GM19023 (cell line): ENCODE data around the gene ANO4.

Experiments used
- ATAC-seq: cut with Tn5 transposase; IDR thresholded peaks from one replicate; pipeline ENCODE4 v1.9.1; 2021; ENCODE audit warnings: mild to moderate bottlenecking, moderate library complexity; ENCODE audit not compliant: unreplicated experiment

ANO4 gene

GRCh38 chr12:100942984-100943749 lies 148.6 kb downstream of the ANO4 start:
- ATAC-seq, result no peak

DNA sequence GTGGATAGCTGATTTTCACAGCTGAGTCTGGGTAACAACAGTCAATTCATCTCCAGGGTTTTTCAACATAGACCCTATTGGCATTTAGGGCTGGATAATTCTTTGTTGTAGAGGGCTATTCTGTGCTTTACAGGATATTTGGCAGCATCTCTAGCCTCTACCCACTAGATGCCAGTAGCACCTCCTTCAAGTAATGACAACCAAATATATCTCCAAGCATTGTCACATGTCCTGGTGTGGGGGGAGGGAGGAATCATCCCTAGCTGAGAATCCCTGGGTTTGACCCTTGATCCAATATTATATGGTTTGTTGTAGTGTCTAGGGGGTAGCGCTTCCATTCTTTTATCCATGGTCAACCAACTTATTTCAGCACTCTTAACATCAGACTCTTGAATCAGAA lies 157.2 kb downstream of the ANO4 start:
- no peak for ATAC-seq

GRCh38 chr12:100953217-100953616 lies 158.6 kb downstream of the ANO4 start:
- no peak for ATAC-seq

DNA sequence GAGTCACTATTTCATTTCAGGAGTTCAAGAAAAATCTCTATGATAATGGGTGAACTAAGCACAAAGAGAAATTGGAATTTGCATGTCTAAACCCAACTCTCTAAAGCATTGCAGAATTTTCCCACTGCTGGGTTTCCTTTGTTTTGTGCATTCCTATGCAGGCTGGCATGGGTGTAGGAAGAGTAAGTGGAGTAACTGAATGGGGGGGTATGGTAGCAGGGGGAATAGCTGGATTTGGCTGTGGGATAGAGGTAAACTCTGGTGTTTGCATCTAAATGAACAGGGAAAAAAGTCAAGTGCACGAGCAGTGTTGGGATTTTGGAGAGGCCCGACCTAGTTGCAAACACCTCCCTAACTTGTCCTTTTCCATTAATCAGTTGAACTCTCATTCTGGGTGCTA lies 159.1 kb downstream of the ANO4 start:
- ATAC-seq, result no peak

DNA sequence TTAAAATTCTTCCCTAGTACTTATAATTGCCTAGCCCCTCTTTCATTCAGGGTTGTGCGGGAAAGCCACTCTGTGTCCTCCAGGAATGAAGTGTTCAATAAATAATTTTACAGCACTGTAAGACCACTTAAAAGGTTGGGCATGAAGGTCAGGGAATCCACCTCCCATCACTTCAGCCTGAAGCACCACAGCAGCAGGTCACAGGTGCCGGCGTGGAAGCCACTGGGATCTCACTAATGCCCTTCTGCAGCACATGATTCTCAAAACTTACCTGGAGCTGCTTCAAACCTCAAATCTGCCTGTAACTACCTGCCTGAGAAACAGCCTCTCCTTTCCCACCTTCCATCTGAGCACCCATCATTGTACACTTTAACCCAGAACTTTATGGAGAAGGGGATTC lies 159.5 kb downstream of the ANO4 start:
- ATAC-seq, result no peak

DNA sequence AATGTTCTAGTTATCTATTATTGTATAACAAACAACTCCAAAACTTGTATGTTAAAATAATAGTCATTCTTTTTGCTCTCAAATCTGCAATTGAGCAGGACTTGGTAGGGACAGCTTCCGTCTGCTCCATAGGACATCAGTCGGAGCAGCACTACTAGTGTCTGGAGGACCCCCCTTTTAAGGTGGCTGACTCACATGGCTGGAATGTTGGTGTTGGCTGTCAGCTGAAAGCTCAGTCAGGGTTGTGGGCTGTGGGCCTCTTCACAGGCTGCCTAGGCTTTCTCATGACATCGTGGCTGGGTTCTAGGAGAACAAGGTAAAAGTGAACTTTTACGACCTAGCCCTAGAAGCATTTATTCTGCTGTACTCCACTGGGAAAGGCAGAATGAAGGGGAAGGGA lies 160.6 kb downstream of the ANO4 start:
- ATAC-seq, result no peak

- ATAC-seq, result no peak
Measured at GRCh38 chr12:100956311-100956852, 161.8 kb downstream of the ANO4 start.

DNA sequence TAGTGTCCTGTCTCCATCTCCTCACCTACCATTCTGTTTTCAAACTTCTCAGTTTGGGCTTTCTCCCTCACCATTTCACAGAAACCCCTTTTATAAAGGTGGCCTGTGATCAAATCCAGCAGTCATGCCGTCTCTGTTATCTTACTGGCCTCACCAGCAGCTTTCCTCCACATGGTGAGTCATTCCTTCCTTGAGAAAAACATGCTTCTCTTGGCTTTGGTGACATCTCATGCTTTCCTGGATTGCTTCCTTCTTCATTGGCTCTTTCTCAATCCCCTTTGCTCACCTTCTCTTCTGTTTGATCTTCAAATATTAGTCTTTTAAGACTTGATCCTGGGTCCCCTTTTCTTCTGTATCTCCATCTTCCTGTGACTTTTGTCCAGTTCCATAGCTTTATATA lies 164.9 kb downstream of the ANO4 start:
- ATAC-seq, result no peak

DNA sequence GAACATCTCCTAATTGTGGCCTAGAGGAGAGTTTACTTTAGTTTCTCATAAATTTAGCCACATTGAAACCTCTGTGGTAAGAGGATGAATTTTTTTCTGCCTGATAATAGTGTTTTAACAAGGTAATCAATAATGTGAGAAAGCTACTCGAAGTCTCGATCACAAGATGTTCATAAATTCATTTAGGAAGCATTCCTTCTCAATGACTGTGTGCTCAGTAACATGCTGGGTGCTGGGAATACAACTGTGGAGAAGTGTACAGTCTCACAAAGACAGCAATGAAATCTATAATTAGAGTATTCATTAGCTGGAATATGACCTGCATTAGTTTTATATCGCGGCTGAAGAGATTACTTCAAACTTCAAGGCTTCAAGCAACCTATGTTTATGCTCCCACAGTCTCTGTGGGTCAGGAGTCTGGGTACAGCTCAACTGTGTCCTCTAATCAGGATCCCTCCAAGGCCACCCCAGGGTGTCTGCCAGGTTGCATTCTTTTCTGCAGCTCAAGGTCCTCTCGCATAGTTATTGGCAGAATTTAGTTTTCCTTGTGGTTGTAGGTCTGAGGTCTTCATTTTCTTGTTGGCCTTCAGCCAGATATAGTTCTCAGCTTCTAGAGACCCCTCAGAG lies 167.6 kb downstream of the ANO4 start:
- ATAC-seq, result no peak

GRCh38 chr12:100963381-100963780 lies 168.8 kb downstream of the ANO4 start:
- ATAC-seq, result no peak

DNA sequence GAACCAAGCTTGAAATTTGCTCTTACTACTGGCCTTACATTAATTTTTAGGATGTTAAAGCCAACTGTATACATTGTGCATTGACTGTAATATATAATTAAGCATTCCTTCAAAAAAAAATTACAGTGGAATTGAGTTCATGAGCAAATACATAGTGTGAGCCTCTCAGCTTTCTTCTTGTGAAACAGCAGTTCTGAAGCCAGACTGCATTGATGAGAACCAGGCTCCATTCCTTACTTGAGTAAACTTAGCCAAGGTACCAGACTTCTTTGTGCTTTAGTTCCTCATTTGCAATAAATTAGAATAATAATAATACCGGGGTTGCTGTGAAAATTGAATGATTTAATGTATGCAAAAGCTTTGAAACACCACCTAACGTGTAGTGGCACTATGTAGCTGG lies 169.5 kb downstream of the ANO4 start:
- no peak for ATAC-seq

DNA sequence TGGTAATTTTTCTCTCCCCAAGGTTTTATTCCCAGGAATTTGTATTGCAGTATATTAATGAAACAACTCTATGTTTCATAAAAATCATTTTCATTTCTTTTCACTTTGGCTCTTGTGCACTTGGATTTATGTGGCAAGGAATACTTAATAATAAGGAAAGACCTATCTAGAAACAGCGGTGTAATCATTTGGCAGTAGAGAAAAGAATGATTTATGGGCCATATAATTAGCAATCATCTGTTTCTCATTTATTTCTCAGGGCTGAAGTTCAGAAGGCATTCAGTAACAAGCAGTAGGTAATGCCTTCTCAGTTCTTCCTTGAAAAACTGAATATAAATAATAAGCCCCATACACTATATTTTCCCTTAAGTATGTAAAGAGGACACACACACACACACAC lies 172.6 kb downstream of the ANO4 start:
- no peak for ATAC-seq

DNA sequence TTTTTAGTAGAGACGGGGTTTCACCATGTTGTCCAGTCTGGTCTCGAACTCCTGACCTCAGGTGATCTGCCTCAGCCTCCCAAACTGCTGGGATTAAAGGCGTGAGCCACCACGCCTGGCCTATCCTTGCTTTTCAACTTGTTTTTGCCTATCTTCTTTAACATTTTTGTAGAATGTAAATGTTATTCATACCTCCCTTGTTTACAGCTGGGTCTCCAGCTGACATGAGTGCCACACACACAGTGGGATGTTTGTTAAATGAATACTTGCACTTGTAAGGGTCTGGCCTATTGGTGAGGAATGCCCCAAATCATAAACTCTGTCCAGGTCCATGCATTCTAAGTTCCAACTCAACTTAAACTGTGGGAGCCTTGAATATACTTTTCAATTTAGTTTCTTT lies 176.3 kb downstream of the ANO4 start:
- no peak for ATAC-seq

- ATAC-seq, result no peak
Measured at GRCh38 chr12:100972121-100972520, 177.5 kb downstream of the ANO4 start.

- ATAC-seq, result no peak
Measured at GRCh38 chr12:100974341-100974740, 179.8 kb downstream of the ANO4 start.

DNA sequence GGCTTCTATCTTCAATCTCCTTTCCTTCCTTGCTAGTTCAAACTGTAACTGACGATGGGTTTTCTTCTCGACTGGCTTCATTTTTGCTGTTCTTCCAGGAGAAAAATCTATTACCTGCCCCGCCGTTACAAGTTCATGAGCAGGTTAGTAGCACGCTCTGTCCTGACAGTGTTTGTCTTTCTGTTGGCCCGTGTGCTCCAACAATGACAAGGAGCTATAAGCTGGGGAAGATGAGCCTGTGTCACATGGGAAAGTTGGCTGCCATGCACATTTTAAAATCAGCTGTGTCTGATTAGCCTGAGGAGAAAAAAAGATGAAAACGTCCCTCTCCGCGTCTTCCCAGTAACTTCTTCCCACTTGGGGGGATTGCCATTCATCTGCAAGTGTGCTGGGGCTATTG lies 180.2 kb downstream of the ANO4 start:
- no peak for ATAC-seq

DNA sequence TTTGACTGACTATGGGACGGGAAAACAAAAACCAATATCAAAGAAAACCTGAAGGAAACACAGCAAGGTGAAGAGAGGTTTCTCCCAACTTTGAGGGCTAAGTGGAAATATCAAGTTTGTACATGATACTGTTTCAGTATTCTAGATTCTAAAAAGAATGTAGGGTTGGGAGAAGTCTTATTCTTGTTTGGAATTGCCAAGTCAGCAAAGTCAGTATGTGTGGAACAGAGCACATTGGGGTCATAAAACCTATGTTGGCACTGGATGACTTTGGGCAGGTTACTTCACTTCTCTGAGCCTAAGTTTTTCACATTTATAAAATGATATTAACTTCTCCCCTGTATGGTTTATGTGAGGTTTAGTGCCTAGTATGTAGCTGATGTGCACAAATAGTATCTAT lies 182.2 kb downstream of the ANO4 start:
- no peak for ATAC-seq

GRCh38 chr12:100980856-100981255 lies 186.3 kb downstream of the ANO4 start:
- ATAC-seq, result no peak

DNA sequence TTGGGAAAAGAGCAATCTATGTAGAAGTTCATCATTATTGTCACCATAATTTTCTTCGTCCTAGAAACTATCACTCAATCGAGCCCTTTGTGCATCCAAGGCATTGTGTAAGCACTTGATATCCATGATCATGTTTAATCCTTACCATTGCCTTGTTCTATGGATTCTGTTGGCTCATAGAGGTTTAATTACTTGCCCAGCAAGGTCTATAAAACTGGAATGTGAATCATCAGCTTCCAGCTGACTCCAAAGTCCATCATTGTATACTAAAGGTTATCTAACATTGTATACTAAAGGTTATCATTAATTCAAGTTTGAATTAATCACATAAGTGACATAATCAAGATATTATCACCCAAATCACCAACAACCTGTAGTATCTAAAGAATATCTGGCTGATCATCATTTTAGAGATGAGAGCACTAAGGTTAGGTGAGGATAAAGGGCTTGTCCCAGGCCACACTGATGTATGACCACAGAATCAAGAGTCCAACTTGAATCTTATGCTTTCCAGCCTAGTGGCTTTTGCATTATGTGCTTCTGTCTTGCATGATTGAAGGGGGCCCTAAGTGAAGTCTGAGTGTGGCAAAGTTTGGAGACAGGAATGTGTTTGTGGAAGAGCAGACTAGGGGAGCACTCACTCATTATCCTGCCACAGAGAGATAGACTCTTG lies 188.1 kb downstream of the ANO4 start:
- no peak for ATAC-seq

DNA sequence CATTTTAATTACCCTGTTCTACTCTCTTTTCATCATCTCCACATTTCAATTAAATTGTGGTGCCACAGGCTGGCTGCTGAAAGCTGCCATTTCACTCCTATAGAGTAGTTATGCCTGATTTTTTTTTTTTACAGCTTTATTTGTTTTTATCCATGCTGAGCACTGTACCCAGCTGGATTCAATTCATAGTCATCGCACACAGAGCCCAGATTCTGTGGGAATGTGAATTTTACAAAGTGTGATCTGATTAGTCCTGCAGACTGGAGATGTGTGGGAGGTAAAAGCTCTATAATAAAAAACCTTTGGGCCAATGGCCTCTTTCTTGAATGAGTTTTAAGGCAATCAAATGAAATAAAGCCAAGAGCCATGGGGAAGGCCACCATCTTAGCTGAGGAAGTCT lies 190.2 kb downstream of the ANO4 start:
- ATAC-seq, result no peak

- ATAC-seq, result no peak
Measured at GRCh38 chr12:100986595-100987547, 192.3 kb downstream of the ANO4 start.
